ENCODE measurements around the gene PM20D1.

The PM20D1 gene

DNA sequence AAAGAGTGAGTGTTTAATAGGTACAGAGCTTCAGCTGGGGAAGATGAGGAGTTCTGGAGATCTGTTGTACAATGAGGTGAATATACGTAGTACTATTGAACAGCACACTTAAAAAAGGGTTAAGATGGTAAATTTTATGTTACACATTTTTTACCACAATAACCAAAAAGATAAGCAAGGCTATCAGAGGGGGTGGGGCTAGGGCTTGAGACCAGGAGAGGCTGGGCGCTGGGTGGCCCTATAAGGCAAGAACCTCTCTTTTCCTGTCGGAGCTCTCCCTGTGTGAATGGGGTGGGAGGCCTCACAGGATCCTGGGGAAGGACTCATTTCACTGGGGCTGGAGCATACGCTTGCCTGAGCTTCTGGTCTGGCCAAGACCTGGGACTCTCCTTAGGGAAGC lies 45.9 kb downstream of the PM20D1 start:
- DNase-seq, result peak; percentile 79

DNA sequence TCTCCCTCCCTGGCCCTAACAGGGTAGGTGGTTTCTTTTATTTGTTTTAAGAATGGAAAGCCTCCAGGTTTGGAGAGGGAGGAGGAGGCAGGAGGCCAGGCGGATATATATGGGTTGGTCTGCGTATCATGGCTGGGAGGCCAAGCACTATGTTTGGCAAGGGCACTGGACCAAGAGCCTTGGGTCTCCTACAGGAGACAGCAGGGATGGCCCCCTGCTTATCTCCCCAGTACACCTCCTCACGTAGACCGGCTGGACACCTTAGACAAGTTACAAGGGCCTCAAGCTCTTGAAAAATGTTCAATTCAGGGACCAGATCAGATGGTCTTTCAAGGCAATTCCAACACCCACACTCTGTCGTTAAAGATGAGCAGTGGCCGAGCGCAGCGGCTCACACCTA lies 47.9 kb downstream of the PM20D1 start:
- no peak for DNase-seq

DNA sequence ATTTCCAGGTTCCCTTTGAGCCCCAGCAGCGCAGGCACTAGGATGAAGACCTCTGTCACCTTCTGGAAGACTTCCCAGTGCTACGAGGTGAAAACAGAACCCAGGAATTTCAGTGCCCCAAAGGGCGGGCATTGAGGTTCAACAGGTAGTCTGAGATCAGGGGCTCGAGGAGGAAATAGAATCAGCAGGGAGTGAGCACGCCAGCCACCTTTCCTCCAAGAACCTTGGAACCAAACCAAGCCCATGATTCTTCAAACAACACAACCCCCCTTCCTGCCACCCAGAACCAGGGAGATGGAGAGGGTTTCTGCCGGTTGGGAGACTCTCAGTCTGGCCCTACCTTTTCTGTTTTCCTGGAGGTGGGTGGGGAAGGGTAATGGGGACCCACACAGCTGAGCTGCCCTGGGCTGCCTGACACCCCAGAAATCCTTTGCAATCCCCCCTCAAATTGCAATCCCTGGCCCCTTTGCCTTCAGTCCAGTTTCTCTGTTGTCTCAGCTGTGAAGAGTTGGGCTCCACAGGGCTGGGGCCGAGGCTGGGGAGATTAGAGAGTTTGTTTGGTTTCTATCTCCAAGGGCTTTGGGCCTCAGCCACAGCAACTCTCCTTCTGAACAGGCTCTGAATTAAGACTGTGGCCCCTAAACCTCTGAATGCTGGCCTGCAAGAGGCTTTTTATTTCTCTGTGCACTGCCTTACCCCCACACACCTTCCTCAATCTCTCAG lies 48.8 kb downstream of the PM20D1 start:
- no peak for DNase-seq

DNA sequence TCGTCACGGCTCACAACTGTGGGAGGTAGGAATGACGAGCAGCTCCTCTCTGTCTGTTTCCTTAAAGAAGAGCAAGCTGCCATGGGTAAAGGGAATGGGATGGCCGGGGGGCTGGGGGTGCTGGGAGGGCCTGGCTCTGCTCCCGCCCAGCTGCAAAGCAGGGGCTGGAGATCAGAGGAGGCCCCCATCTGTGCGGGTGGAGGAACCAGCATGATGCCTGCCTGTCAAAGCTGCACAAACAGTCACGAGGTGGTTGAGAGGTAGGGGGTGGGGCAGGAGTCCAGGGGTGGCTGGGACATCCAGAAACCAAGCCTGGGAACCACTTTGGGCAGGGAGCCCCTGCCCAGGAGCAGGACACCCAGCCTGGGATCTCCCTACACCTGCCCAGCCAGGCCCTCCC lies 49.5 kb downstream of the PM20D1 start:
- no peak for DNase-seq

DNA sequence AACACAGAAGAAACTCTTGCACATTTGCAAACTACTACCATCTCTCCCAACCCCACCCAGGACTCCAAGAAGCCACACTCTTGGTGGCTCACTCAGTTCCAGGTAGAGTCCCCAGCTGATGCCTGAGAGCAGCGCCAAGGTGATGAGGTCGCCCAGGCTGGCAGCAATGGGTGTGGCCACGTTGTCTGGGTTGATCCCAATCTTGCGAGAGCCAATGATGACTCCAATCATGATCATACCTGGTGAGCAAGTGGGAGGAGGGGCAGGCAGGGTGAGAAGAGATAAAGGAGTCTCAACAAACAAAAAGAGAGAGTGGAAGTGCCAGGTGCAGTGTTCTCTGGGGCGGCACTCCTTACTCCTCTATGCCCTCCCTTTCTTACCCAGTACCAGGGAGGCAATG lies 51.4 kb downstream of the PM20D1 start:
- DNase-seq, result no peak

DNA sequence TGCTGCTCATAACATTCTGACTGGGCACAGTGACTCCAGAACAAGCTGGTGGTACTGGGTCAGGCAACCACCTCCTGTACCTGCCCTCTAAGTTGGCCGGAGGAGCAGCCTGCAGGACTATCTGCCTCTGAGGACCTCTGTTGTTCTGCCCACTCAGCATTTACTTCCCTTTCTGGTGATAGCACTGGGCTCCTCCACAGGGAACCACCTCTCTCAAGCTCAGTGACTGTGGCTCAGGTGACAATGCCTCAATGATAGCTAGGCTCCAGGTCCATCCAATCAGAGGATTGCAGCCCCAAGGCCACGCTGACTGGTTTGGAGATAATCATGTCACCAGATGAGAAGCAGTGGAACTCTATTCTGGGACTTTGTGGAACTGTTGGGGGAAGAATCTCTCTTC lies 52.8 kb downstream of the PM20D1 start:
- DNase-seq, result no peak

DNA sequence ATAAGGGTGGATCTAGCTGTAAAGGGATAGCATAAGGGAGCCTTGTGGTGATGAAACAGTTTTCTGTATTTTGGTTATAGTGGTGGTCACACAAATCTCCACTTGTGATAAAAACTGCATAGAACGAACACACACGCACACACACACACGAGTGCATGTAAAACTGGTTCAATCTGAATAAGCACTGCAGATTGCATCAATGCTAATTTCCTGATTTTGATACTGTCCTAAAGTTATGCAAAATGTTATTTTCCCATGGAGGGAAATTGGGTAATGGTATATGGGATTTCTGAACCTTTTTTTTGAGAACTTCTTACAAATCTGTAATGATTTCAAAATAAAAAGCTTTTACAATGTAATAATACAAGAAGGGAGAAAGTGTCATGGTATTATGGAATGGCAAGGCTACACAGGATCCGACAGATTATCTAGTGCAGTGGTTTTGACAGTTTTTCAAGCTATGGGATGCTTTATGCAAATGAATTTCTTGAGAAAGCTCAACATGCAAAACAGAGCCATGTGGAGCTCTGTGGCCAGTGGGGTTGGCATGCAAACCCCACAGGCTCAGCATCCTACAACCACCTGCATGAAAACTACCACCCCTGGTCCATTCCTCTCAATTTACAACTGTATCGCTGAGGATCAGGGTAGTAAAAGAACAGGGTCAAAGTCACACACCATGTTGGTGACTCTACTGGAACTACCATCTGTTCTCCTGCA lies 55.8 kb downstream of the PM20D1 start:
- DNase-seq, result no peak

DNA sequence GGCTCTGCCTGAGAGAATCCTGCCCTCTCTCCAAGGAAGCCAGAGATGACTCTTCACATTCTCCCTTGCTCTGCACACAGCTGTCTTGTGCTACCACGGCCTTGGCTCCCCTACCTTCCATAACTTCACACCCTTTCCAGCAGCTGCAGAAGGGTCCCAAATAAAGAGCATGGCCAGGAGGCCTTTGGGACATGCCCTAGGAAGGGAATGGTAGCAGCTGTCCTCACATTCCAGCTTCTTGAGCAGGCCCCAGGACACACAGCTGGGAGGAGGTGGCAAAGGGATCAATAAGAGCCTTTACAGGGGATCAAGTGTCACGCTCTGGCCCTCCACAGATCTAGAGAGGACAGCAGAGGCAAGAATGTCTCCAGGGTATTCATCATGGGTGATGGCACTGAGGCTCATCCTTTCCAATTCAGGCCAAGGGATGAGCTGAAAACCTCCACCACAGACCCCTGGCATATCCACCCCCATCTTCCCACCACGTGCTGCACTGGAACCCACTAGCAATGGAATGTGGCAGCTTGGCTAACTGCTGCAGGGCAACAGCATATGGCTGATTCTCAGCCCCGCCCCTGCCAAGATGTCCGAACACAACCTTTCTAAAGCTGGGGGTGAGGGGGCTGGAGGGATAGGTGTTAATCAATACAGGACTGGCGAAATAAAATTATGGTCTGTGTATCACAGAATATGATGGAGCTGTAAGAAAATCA lies 56.8 kb downstream of the PM20D1 start:
- no peak for DNase-seq

DNA sequence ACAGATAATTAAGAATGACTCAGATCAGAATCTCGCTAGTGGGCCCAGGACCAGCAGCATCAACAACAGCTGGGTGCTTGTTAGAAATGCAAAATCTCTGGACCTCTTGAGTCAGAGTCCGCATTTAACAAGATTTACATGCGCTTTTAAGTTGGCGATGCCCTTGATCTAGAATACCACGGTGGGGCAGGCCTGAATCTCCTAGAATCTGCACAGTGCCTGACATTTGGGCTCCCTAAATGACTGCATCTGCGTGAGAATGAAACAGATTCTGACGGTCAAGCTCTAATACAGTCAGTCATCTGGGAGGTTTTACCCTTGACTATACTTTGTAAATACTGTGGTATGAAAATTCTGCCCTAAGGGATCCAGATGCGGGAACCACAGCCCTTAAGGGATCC lies 57.5 kb downstream of the PM20D1 start:
- DNase-seq, result no peak

DNA sequence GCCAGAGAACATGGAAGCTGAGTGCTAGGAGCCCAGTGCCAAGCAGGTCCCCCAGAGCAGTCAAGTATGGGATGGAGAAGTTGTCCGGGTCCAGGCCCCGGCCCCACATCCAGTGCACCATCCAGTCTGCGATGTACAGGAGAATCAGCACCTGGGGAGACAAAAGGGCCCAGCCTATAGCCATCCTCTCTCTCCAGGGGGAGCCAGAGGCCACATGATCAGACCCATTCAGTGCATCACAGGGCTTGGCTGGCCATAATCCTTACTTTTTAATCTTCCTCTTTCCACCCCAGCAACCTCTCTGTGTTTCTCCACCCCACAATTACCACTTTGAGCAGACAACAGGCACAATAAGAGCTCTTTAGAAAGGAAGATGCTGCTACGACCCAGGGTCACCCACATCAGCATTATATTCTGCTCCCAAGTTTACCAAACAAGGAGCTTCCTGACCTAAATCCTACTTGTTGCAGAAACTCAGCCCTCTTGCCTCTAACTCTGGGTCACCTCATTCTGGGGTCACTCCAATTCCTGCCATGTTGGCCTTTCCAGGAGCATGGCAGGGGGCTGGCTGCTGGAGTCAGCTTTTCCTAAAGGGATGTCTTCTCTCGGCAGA lies 58.3 kb downstream of the PM20D1 start:
- peak; percentile 85 for DNase-seq

DNA sequence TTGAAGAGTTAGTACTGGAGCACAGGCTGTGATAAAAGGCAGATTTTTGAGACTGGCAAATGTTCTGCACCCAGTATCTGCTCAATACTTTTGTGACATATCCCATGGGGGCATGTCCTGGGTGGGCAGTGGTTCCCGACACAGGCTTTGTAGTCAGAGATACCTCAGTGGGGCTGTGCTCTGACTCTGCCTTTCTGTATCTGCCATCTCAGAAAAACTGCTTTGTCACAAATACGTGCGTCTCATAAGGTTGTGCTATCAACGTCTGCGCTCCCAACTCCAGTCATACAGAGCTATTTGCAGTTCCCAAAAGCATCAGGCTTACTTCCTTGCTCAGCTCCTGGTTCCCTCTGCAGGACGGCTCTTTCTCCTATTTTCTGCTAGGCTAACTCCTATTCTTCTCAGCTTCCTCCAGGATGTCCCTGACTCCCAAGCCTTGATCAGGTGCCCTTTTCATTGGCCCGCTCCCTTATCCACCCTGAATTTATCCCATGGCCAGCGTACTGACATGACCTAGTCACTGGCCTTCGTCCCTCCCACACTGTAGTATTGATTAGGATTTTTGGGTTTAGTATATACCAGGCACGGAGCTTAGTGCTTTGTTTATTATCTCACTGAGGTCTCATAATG lies 62.5 kb downstream of the PM20D1 start:
- DNase-seq, result no peak

DNA sequence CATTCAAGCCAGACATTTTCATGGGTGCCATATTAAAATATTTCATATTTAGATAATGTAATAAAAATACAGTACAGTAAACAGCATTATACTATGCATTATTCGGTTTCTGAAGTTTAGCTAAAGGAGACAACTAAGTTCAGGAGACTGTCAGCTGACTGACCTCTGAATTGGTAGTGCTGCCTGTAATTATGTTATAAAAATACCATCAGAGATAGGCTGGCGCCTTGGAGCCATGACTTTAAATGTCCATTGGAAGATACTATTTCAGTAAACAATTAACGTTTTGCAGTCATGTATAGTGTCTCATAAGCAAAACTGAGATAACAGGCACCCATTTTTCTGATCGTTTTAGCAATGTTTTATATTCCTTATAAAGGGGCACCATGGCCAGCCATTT lies 63.3 kb downstream of the PM20D1 start:
- DNase-seq, result no peak

DNA sequence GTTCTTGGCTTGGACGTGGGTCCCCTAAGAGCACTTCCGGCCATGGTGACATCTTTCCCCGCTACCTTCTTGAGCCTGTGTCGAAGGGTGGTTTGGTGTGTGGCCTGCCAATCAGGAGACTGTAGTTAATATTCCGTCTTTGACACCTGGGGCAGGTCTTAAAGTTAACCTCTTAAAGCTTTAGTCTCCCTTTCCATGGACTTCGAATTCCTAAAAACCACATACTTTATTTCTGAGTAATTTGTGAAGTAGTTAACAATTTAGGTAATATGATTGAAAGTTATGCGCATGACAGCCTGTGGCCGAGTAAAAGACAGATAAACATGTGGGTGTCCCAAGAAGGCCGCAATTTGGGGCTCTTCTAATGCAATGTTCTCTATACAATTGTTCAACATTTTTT lies 64.5 kb downstream of the PM20D1 start:
- no peak for DNase-seq

DNA sequence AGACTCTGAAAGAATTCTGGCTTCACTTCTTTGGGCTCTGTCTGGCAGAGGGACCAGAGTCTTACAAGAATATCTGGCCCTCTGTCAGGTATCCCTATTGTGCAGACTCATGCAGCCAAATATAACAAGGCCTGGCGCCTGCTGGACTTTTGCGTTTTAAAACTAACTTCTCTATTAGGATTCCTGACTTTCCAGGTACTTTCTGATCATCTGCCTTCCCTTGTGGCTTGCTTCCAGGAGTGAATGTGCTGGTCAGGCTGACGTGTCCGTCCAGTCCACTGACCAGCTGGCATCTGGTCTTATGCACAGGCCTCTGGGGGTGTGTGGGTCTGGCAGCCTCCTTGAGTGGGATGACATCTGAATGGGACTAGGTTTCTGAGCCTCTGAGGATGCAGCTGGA lies 66.0 kb downstream of the PM20D1 start:
- no peak for DNase-seq

DNA sequence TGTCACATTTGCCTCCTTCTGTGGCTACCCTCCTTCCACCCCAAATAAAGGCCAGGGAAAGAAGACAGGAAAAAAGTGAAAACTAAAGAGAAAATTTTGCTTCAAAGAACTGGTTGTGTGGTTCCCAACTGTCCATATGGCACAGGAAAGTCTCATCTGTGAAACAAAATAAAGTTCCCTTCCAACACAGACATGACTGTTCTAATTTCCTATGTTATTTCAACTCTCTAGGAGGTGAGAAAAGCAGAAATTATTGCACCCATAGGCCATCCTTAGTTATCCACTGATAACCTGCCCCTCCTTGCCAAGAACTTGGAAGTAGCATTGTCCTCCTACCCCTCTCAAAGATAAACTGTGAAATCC lies 66.5 kb downstream of the PM20D1 start:
- DNase-seq, result no peak

DNA sequence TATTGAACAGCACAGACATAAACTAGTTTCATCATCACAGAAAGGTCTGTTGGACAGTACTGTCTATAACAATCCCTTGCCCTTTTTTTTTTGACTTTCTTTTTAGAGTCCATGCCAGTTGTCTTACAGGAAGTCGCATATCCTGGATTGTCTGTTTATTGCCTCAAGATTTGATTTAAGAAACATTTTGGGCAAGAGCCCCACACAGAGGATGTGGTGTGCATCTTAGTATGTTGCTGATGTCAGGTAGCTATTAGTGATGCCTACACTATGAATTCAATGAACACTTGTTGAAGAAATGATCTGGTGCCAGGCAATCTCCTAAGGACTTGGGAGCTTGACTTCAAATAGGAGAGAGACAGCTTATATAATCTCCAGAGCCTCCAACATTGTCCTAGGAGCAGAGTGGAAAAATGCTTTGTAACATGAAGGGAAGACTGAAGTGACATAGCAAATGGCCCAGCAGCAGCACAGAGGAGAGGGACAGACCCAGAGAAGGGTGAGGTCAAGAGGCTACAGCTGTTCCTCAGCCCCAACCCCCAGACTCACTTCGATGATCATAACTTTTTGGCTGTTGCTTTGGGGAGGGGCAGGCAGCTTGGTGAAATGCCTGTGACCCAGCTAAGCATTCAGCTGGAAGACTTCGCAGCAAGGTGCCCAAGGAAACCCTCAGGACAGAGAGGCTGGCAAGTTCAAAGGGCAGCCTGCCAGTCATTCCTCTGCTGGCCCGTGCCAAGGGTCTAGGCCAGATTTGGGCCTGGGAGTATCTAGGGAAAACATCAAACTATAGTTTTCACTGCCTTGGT lies 67.1 kb downstream of the PM20D1 start:
- no peak for DNase-seq

DNA sequence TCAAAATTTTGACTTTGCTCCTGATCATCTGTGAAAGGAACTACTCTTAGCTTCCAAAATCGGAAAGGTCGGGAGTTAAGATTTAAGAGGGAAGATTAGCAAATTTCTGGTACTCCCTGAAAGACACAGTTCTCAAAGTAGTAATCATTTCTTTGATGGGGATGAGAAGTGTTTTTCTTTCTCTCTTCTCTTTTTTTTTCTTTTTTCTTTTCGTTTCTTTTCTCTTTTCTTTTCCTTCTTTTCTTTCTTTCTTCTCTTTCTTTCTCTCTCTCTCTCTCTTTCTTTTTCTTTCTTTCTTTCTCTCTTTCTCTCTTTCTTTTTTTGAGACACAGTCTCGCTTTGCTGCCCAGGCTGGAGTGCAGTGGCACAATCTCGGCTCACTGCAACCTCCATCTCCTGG lies 69.6 kb downstream of the PM20D1 start:
- no peak for DNase-seq

Data from hematopoietic multipotent progenitor cell treated with erythropoietin and hydrocortisone succinate and interleukin-3 and kit ligand, for 6 days (in vitro differentiated cells).